ENCODE data around the gene PLCB1. TPM values are rescaled to one million over a fixed set of nuclear protein-coding genes. Genes with fewer than 3 reads are reported as not detected.

Gene PLCB1
- total RNA-seq, 1 experiment from 2014 or later = not detected

- H4K20me1 ChIP-seq (ENCODE audit: insufficient read depth) = no peaks in the 10 kb centered on the region
- no peak overlapping the region for H3K4me3 ChIP-seq
- H2AFZ ChIP-seq = no peak overlapping the region
- H3K27ac ChIP-seq = no peak overlapping the region
- CTCF ChIA-PET = no interaction called here
- H3K36me3 ChIP-seq (ENCODE audit: low read depth) = no peaks in the 10 kb centered on the region
- DNase-seq = no peak
- H3K9me2 ChIP-seq (ENCODE audit: insufficient read depth) = no peaks in the 10 kb centered on the region
- POLR2A ChIA-PET (ENCODE audit: unreplicated experiment) = no interaction called here
- no TSS peak for BruUV-seq (replicated peaks)
- intact Hi-C loops (cut with micrococcal nuclease; ENCODE audit: unreplicated experiment) = no loop called here
- no peaks in the 10 kb centered on the region for H3K27me3 ChIP-seq (ENCODE audit: insufficient read depth, low read depth)
- no peaks in the 10 kb centered on the region for H3F3A ChIP-seq (ENCODE audit: insufficient read depth, low read depth)
- no peaks in the 10 kb centered on the region for H3K4me1 ChIP-seq (replicated peaks; ENCODE audit: insufficient read depth)
- no peaks in the 10 kb centered on the region for H3K79me2 ChIP-seq (ENCODE audit: low read depth)
- TF ChIP-seq, protein P1, sequence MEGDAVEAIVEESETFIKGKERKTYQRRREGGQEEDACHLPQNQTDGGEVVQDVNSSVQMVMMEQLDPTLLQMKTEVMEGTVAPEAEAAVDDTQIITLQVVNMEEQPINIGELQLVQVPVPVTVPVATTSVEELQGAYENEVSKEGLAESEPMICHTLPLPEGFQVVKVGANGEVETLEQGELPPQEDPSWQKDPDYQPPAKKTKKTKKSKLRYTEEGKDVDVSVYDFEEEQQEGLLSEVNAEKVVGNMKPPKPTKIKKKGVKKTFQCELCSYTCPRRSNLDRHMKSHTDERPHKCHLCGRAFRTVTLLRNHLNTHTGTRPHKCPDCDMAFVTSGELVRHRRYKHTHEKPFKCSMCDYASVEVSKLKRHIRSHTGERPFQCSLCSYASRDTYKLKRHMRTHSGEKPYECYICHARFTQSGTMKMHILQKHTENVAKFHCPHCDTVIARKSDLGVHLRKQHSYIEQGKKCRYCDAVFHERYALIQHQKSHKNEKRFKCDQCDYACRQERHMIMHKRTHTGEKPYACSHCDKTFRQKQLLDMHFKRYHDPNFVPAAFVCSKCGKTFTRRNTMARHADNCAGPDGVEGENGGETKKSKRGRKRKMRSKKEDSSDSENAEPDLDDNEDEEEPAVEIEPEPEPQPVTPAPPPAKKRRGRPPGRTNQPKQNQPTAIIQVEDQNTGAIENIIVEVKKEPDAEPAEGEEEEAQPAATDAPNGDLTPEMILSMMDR (conservative IDR thresholded peaks at IDR 0.05) = no peak
- no peak for TF ChIP-seq EZH2 (IDR thresholded peaks at IDR 0.05; ENCODE audit: low read depth)
- H3K4me2 ChIP-seq = no peak overlapping the region
- no peaks in the 10 kb centered on the region for H3K9me3 ChIP-seq (ENCODE audit: insufficient read depth, low read depth)
Measured at GRCh38 chr20:8423482-8423881, 291.4 kb downstream of the PLCB1 start.

DNA sequence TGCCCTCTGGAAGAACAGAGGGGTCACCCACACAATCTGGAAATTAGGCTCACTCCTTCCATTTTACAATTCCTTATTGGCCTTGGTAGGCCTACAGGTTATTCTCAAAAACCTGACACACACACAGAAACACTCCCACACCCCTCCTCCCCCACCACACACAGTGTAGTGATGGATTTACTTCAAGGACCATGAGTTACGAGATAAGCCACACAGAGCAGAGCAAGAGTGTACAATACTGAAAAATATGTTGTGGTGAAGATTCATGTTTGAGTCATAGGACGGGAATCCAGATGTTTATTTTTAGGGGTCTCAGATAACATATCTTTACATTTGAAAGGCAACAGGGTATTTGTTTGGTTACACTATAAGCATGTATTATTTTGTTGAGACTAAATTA, 291.9 kb downstream of the PLCB1 start:
- no peaks in the 10 kb centered on the region for H3K79me2 ChIP-seq (ENCODE audit: low read depth)
- H3K27ac ChIP-seq = no peak overlapping the region
- H3K4me2 ChIP-seq = no peak overlapping the region
- no peak for DNase-seq
- BruUV-seq (replicated peaks) = no TSS peak
- no peaks in the 10 kb centered on the region for H3F3A ChIP-seq (ENCODE audit: insufficient read depth, low read depth)
- no peaks in the 10 kb centered on the region for H3K9me2 ChIP-seq (ENCODE audit: insufficient read depth)
- H4K20me1 ChIP-seq (ENCODE audit: insufficient read depth) = no peaks in the 10 kb centered on the region
- no peak for TF ChIP-seq EZH2 (IDR thresholded peaks at IDR 0.05; ENCODE audit: low read depth)
- CTCF ChIA-PET = no interaction called here
- H3K4me1 ChIP-seq (replicated peaks; ENCODE audit: insufficient read depth) = no peaks in the 10 kb centered on the region
- no peaks in the 10 kb centered on the region for H3K9me3 ChIP-seq (ENCODE audit: insufficient read depth, low read depth)
- no peaks in the 10 kb centered on the region for H3K36me3 ChIP-seq (ENCODE audit: low read depth)
- intact Hi-C loops (cut with micrococcal nuclease; ENCODE audit: unreplicated experiment) = no loop called here
- H2AFZ ChIP-seq = no peak overlapping the region
- no peaks in the 10 kb centered on the region for H3K27me3 ChIP-seq (ENCODE audit: insufficient read depth, low read depth)
- H3K4me3 ChIP-seq = no peak overlapping the region
- POLR2A ChIA-PET (ENCODE audit: unreplicated experiment) = no interaction called here

DNA sequence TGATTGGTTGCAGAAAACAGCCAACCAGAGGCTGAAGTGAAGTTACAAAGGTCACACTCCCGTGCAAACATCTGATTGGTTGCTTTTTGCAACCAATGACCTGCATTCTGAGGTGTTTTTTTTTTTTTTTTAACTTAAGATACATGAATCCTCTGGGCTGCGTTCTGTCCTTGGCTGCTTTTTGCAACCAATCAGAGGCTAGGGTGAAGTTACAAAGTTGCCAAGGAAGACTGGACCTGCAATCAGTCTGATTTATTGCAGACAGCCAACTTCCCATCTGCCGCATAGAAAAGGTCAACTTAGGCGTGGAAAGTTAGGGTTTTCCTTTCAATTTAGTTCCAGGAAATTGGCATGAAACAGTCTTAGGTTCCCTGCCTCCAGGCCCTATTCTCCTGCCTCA, 292.9 kb downstream of the PLCB1 start:
- H3K36me3 ChIP-seq (ENCODE audit: low read depth) = no peaks in the 10 kb centered on the region
- CTCF ChIA-PET = no interaction called here
- BruUV-seq (replicated peaks) = no TSS peak
- no peak overlapping the region for H3K4me3 ChIP-seq
- no peak for DNase-seq
- POLR2A ChIA-PET (ENCODE audit: unreplicated experiment) = no interaction called here
- H3K9me3 ChIP-seq (ENCODE audit: insufficient read depth, low read depth) = no peaks in the 10 kb centered on the region
- H3F3A ChIP-seq (ENCODE audit: insufficient read depth, low read depth) = no peaks in the 10 kb centered on the region
- H3K27ac ChIP-seq = no peak overlapping the region
- H3K4me1 ChIP-seq (replicated peaks; ENCODE audit: insufficient read depth) = no peaks in the 10 kb centered on the region
- H3K79me2 ChIP-seq (ENCODE audit: low read depth) = no peaks in the 10 kb centered on the region
- no peaks in the 10 kb centered on the region for H4K20me1 ChIP-seq (ENCODE audit: insufficient read depth)
- no peak overlapping the region for H3K4me2 ChIP-seq
- H3K27me3 ChIP-seq (ENCODE audit: insufficient read depth, low read depth) = no peaks in the 10 kb centered on the region
- H2AFZ ChIP-seq = no peak overlapping the region
- intact Hi-C loops (cut with micrococcal nuclease; ENCODE audit: unreplicated experiment) = no loop called here
- no peaks in the 10 kb centered on the region for H3K9me2 ChIP-seq (ENCODE audit: insufficient read depth)
- no peak for TF ChIP-seq EZH2 (IDR thresholded peaks at IDR 0.05; ENCODE audit: low read depth)
- TF ChIP-seq, protein P1 (conservative IDR thresholded peaks at IDR 0.05) = no peak

DNA sequence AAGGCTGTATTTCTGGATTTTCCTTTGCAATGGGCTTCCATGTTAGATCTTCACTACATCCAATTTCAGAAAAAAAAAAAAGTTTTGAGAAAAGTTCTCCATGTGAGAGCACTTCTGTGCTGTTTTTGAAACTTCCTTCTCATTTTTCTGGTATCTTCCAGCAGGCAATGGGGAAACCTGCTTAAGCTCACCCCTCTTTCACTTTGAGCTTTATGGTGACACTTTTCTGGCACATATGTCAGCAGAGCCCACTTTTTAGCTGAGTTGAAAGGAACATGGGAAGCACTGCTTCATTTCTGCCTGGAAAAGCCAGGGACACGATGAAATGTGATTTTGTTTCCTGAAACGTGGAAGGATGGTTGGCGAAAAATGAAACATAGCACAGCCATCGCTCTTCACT, 293.7 kb downstream of the PLCB1 start:
- H3K27me3 ChIP-seq (ENCODE audit: insufficient read depth, low read depth) = no peaks in the 10 kb centered on the region
- CTCF ChIA-PET = no interaction called here
- BruUV-seq (replicated peaks) = no TSS peak
- POLR2A ChIA-PET (ENCODE audit: unreplicated experiment) = no interaction called here
- no peaks in the 10 kb centered on the region for H3K36me3 ChIP-seq (ENCODE audit: low read depth)
- H3K4me2 ChIP-seq = no peak overlapping the region
- intact Hi-C loops (cut with micrococcal nuclease; ENCODE audit: unreplicated experiment) = no loop called here
- H3F3A ChIP-seq (ENCODE audit: insufficient read depth, low read depth) = no peaks in the 10 kb centered on the region
- no peaks in the 10 kb centered on the region for H3K9me2 ChIP-seq (ENCODE audit: insufficient read depth)
- no peaks in the 10 kb centered on the region for H3K9me3 ChIP-seq (ENCODE audit: insufficient read depth, low read depth)
- H3K79me2 ChIP-seq (ENCODE audit: low read depth) = no peaks in the 10 kb centered on the region
- H3K4me3 ChIP-seq = no peak overlapping the region
- no peaks in the 10 kb centered on the region for H4K20me1 ChIP-seq (ENCODE audit: insufficient read depth)
- H3K27ac ChIP-seq = no peak overlapping the region
- TF ChIP-seq, protein P1 (conservative IDR thresholded peaks at IDR 0.05) = no peak
- TF ChIP-seq EZH2 (IDR thresholded peaks at IDR 0.05; ENCODE audit: low read depth) = no peak
- H2AFZ ChIP-seq = no peak overlapping the region
- H3K4me1 ChIP-seq (replicated peaks; ENCODE audit: insufficient read depth) = no peaks in the 10 kb centered on the region
- DNase-seq = no peak

Data from PC-9 (cell line).